MCF 10A (cell line): ENCODE data around the gene ASB6. TPM values are rescaled to one million over a fixed set of nuclear protein-coding genes. Genes with fewer than 3 reads are reported as not detected.

Source experiments
- BruUV-seq: library from RNA; stranded (reverse); fragments of 400-500 nt; replicated peaks from 2 replicates; lab custom pipeline; 2021; lab: Mats Ljungman, UMichigan
- CTCF ChIA-PET: fragments of 300-600 bp; sonication (Branson Sonifier 250); formaldehyde crosslinking; extraction: SDS; loops from one replicate; lab custom pipeline; 2021; ENCODE audit warnings: antibody characterized with exemption, inconsistent platforms; lab: Yijun Ruan, JAX
- POLR2A ChIA-PET: fragments of 300-600, 350-650 bp; sonication (Branson Sonifier 250); formaldehyde crosslinking; extraction: SDS; loops from one replicate; lab custom pipeline; 2020; ENCODE audit warnings: antibody characterized with exemption, inconsistent platforms; lab: Yijun Ruan, JAX
- DNase-seq: peaks from one replicate; pipeline ENCODE4 v3.0.0-alpha.2; 2018; ENCODE audit not compliant: unreplicated experiment
- H3K27ac Mint-ChIP-seq: one replicate; pipeline ENCODE4 v1.8.0; 2022; ENCODE audit warnings: mild to moderate bottlenecking, low read depth, mixed read lengths; ENCODE audit not compliant: unreplicated experiment
- H3K27me3 Mint-ChIP-seq: one replicate; pipeline ENCODE4 v1.8.0; 2022; ENCODE audit warnings: mixed read lengths; ENCODE audit not compliant: insufficient read depth, unreplicated experiment
- H3K36me3 Mint-ChIP-seq: one replicate; pipeline ENCODE4 v1.8.0; 2022; ENCODE audit warnings: mild to moderate bottlenecking, moderate library complexity, mixed read lengths; ENCODE audit not compliant: insufficient read depth, unreplicated experiment
- H3K4me1 Mint-ChIP-seq: one replicate; pipeline ENCODE4 v1.8.0; 2022; ENCODE audit warnings: mixed read lengths; ENCODE audit not compliant: insufficient read depth, unreplicated experiment
- H3K4me3 Mint-ChIP-seq: one replicate; pipeline ENCODE4 v1.8.0; 2022; ENCODE audit warnings: mild to moderate bottlenecking, moderate library complexity, mixed read lengths; ENCODE audit not compliant: unreplicated experiment
- H3K9me3 Mint-ChIP-seq: one replicate; pipeline ENCODE4 v1.8.0; 2022; ENCODE audit warnings: mixed read lengths; ENCODE audit not compliant: unreplicated experiment
- intact Hi-C: fragments of 100-400 bp; cut with micrococcal nuclease; formaldehyde crosslinking; loops from 2 replicates; pipeline ENCODE4 v1.14.1; 2022
- total RNA-seq: library from RNA; stranded (reverse); gene quantifications from 2 replicates; pipeline ENCODE4 v1.2.3, GENCODE V29; 2022
- TF ChIP-seq, protein P1 (sequence below): fragments of 200-600 bp; IDR thresholded peaks from one replicate; pipeline ENCODE4 v1.8.0; 2022; ENCODE audit warnings: antibody characterized with exemption, mild to moderate bottlenecking; ENCODE audit not compliant: unreplicated experiment

The ASB6 gene
- total RNA-seq, 1 experiment from 2014 or later = 14.4 TPM

DNA sequence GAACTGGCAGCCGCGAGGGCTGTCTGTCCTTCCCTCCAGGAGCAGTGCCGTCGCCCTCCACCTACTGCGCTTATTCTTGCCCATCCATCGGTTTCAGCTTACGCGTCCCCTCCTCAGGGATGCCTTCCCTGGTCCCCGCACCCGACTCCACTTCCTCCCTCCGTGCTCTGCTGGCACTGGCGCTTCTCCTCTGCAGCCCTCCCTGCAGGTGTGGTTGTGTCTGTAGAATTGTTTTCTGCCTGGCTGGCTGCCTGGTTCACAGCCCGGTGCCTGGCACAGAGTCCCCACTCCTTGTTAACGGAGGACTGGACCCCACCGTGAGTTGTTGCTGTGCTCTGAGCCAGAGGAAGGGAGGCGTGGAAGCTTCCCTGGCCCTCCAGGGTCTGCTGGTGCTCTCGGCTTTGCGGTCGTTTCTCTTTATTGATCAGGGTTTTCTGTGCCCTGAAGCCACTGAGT, 10.2 kb downstream of the ASB6 start:
- H3K27me3 Mint-ChIP-seq = no peaks in the 10 kb centered on the region
- H3K4me1 Mint-ChIP-seq = peaks cover 31% of the 10 kb centered on the region
- intact Hi-C loops = no loop called here
- CTCF ChIA-PET = interaction anchor here (0.5 to 5.0 kb wide), 5 partner anchors 8 to 459 kb away, joined by 3 to 23 read pairs (median 4); no protein-coding TSS in a partner anchor
- H3K4me3 Mint-ChIP-seq = peak overlapping the region; percentile 51
- H3K27ac Mint-ChIP-seq = peak overlapping the region; percentile 88
- POLR2A ChIA-PET = interaction anchor here (0.8 to 7.2 kb wide), 3 partner anchors 8 to 492 kb away, joined by 3 to 55 read pairs (median 6); partner anchors contain the start of gene ASB6
- H3K36me3 Mint-ChIP-seq = peaks cover 47% of the 10 kb centered on the region
- TF ChIP-seq, protein P1, sequence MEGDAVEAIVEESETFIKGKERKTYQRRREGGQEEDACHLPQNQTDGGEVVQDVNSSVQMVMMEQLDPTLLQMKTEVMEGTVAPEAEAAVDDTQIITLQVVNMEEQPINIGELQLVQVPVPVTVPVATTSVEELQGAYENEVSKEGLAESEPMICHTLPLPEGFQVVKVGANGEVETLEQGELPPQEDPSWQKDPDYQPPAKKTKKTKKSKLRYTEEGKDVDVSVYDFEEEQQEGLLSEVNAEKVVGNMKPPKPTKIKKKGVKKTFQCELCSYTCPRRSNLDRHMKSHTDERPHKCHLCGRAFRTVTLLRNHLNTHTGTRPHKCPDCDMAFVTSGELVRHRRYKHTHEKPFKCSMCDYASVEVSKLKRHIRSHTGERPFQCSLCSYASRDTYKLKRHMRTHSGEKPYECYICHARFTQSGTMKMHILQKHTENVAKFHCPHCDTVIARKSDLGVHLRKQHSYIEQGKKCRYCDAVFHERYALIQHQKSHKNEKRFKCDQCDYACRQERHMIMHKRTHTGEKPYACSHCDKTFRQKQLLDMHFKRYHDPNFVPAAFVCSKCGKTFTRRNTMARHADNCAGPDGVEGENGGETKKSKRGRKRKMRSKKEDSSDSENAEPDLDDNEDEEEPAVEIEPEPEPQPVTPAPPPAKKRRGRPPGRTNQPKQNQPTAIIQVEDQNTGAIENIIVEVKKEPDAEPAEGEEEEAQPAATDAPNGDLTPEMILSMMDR = no peak
- BruUV-seq = no TSS peak
- no peaks in the 10 kb centered on the region for H3K9me3 Mint-ChIP-seq
- DNase-seq = no peak

DNA sequence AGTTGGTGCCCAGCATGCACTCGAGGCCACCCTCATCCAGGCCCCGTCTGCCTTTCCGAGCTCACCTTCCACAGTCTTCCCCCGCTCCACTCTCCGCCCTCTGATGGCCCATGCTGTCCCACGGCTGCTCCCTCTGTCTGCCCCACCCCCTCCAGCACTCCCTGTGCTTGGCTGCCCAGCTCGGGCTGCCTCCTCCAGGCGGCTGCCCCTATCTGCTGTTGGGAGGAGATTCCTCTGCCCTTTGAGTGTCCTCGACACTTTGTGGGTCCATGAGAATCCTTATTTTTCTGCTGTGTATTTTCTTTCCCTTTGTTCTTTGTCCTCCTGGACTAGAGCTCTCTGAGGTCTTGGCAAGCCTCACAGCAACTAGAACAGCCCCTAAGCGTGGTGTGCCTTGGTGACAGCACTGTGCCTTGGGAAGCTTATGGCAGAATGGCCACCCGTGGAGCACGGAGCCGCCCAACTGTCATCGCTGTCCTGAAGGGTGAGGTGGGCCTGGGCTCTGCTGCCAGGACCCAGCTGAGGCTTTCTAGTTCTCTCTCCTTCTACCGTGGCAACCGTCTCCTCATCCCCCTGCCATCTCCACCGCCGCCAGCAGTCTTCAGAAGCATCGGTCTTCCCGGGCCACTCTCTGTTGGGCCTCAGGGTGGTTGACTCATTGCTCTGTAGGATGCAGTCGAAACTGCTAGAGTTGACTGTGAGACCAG, 10.8 kb downstream of the ASB6 start:
- intact Hi-C loops = no loop called here
- ChIA-PET POLR2A (interaction anchor here (0.8 to 7.2 kb wide), 7 partner anchors 8 to 491 kb away, joined by 3 to 55 read pairs (median 4); partner anchors contain the start of genes ASB6 and IER5L), CTCF (interaction anchor here (0.5 to 5.0 kb wide), 8 partner anchors 9 to 491 kb away, joined by 3 to 23 read pairs (median 5); partner anchors contain the start of gene C9orf50)
- Mint-ChIP-seq H3K27me3 (no peaks in the 10 kb centered on the region), H3K9me3 (no peaks in the 10 kb centered on the region), H3K27ac (peak overlapping the region; percentile 88), H3K36me3 (peaks cover 48% of the 10 kb centered on the region), H3K4me3 (peak overlapping the region; percentile 51), H3K4me1 (peaks cover 32% of the 10 kb centered on the region)
- TF ChIP-seq, protein P1 = no peak
- peak; percentile 82 for DNase-seq
- BruUV-seq = no TSS peak

DNA sequence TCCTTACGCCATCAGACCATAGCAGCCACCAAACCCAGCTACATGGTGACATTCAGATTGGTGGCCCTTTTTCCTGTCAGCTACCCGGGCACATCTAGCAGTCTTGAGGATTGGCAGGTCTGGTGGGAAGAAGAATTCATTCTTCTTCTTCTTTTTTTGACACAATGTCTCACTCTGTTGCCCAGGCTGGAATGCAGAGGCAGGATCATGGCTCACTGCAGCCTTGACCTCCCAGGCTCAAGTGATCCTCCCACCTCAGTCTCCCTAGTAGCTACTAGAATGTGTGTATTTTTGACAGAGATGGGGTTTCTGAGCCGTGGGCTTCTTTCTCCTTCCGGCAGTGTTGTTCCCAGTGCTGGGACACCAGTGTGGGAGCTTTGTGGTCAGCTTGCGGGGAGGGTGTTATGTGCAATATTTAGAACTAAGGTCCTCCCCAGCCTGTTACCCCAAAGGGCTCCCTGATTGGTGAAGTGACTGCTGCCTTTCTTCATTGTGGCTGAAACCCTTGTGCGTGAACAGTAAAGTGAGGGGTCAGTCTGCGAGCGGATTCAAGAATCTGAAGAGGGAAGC, 12.6 kb downstream of the ASB6 start:
- peaks cover 32% of the 10 kb centered on the region for H3K4me1 Mint-ChIP-seq
- H3K9me3 Mint-ChIP-seq = no peaks in the 10 kb centered on the region
- CTCF ChIA-PET = interaction anchor here (0.6 to 5.0 kb wide), 5 partner anchors 11 to 738 kb away, joined by 3 to 23 read pairs (median 3); no protein-coding TSS in a partner anchor
- H3K4me3 Mint-ChIP-seq = no peak overlapping the region
- H3K27ac Mint-ChIP-seq = no peak overlapping the region
- no peak for DNase-seq
- intact Hi-C loops = loop anchor here (10.0 kb wide), 1 partner anchor 1075 kb away; the partner anchor contains the start of gene SPTAN1
- BruUV-seq = no TSS peak
- POLR2A ChIA-PET = interaction anchor here (1.4 to 7.2 kb wide), 3 partner anchors 10 to 488 kb away, joined by 4 to 55 read pairs (median 4); partner anchors contain the start of gene ASB6
- TF ChIP-seq, protein P1 = no peak
- peaks cover 31% of the 10 kb centered on the region for H3K36me3 Mint-ChIP-seq
- no peaks in the 10 kb centered on the region for H3K27me3 Mint-ChIP-seq

DNA sequence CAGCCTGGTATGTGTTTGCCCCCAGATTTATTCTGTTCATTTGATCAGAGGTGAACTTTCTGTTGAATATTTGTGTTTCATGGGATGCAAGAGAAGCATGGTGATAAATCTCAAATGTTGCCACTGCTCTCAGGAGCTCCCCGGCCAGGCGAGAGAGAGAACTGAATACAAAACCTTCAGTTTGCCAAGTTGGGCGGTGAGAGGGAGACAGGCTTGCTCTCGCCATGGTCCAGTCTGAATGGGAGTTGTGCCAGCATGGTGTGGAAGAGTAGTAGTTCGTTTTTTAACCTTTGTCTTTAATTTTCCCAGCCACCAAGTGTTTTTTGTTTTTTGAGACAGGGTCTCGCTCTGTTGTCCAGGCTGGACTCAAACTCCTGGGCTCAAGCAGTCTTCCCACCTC, 13.2 kb downstream of the ASB6 start:
- CTCF ChIA-PET = interaction anchor here (1.1 to 5.0 kb wide), 2 partner anchors 11 to 158 kb away, joined by 3 to 23 read pairs; no protein-coding TSS in a partner anchor
- no peaks in the 10 kb centered on the region for H3K27me3 Mint-ChIP-seq
- peaks cover 25% of the 10 kb centered on the region for H3K36me3 Mint-ChIP-seq
- POLR2A ChIA-PET = interaction anchor here (0.6 to 7.2 kb wide), 4 partner anchors 11 to 490 kb away, joined by 3 to 55 read pairs (median 4); partner anchors contain the start of gene ASB6
- no TSS peak for BruUV-seq
- no peak overlapping the region for H3K4me3 Mint-ChIP-seq
- no peak overlapping the region for H3K27ac Mint-ChIP-seq
- no peak for DNase-seq
- TF ChIP-seq, protein P1 = no peak
- intact Hi-C loops = loop anchor here (10.0 kb wide), 1 partner anchor 1074 kb away; the partner anchor contains the start of gene SPTAN1
- H3K4me1 Mint-ChIP-seq = peaks cover 36% of the 10 kb centered on the region
- no peaks in the 10 kb centered on the region for H3K9me3 Mint-ChIP-seq
